Measurements from ENCODE around the gene NPHP4.
A peak's percentile ranks its signal among the peaks of the same experiment; 100 is the strongest.

The NPHP4 gene

DNA sequence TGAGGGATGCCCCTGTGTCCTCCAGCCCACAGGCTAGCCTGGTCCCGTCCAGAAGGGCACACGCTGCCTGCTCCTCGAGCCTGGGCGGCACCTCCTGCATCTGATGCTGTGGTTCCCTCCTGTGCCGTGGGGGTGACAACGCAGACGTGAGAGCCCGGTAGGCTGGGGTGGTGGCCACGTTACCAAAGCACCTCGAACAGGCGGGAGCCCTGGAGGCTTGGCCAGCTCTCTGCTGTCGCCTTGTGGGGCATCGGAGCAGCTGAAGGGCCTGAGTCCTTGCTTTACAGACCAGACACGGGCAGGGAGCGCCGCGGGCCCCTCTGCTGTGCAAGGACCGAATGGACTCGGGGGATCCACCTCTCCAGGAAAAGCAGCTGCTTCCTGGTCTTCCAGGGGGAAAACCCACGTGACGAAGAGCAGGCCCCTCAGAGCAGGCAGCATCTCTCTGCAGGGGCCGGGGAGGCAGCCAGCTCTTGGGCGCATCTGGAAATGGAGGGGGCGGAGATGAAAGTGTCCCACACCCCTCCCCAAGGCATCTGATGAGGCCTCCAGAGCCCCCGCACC lies 133.3 kb downstream of the NPHP4 start:
- no peak overlapping the region for H3K4me3 ChIP-seq (replicated peaks in 1 of 2; ENCODE audit: low read depth in 2 of 2, low read length in 2 of 2)
- no peak for DNase-seq (ENCODE audit: low read depth in 2 of 2)
- TF ChIP-seq, protein P1, sequence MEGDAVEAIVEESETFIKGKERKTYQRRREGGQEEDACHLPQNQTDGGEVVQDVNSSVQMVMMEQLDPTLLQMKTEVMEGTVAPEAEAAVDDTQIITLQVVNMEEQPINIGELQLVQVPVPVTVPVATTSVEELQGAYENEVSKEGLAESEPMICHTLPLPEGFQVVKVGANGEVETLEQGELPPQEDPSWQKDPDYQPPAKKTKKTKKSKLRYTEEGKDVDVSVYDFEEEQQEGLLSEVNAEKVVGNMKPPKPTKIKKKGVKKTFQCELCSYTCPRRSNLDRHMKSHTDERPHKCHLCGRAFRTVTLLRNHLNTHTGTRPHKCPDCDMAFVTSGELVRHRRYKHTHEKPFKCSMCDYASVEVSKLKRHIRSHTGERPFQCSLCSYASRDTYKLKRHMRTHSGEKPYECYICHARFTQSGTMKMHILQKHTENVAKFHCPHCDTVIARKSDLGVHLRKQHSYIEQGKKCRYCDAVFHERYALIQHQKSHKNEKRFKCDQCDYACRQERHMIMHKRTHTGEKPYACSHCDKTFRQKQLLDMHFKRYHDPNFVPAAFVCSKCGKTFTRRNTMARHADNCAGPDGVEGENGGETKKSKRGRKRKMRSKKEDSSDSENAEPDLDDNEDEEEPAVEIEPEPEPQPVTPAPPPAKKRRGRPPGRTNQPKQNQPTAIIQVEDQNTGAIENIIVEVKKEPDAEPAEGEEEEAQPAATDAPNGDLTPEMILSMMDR (IDR thresholded peaks at IDR 0.05; ENCODE audit: low read depth, low read length), result no peak

DNA sequence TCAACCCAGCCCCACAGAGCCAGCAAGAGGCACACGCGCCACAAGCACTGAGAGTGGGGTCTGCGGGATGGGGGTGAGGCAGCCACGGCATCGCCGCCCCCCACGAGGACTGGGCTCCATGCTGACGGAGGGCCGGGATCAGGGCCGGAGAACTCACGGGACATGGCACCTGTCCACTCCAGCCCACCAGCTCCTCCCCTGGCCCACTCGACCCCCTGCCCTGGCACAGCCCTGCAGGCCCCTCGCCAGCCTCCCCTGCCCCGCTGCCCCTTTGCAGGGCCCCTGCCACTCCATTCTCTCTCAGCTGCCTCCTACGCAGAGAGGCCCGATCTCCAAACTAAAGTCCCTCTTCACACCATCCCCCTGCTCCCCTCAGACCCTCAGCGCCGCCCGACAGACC lies 134.0 kb downstream of the NPHP4 start:
- TF ChIP-seq, protein P1 (IDR thresholded peaks at IDR 0.05; ENCODE audit: low read depth, low read length), result no peak
- no peak for DNase-seq (ENCODE audit: low read depth in 2 of 2)
- H3K4me3 ChIP-seq (replicated peaks in 1 of 2; ENCODE audit: low read depth in 2 of 2, low read length in 2 of 2), result no peak overlapping the region

DNA sequence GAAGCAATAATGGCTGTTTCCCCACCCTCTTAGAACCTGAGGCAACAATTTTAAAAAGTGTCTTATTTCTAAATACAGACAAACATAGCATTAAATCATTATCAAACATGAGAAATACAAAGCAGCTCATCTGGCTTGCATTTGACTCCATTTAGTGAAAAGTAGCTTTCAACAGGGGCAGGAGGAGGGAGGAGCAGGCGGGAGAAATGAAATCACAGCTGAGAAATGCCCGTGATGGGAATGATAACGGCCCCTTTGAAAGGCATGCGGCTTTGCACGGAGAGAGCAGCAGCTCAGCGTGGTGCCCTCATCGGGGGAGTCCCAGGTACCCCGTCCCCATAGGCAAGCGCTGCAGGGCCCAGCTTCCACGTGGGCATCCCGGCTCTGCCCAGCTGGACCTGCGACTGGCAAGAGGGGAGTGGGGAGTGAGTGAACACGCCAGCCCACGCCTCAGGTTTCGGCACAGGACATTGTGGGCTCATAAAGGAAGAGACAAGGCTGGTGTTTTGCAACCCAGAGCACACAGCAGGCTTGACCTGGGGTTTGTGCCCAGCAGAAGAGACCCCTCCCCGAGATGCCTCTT lies 134.6 kb downstream of the NPHP4 start:
- no peak overlapping the region for H3K4me3 ChIP-seq (replicated peaks in 1 of 2; ENCODE audit: low read depth in 2 of 2, low read length in 2 of 2)
- no peak for DNase-seq (ENCODE audit: low read depth in 2 of 2)
- TF ChIP-seq, protein P1 (IDR thresholded peaks at IDR 0.05; ENCODE audit: low read depth, low read length), result no peak

DNA sequence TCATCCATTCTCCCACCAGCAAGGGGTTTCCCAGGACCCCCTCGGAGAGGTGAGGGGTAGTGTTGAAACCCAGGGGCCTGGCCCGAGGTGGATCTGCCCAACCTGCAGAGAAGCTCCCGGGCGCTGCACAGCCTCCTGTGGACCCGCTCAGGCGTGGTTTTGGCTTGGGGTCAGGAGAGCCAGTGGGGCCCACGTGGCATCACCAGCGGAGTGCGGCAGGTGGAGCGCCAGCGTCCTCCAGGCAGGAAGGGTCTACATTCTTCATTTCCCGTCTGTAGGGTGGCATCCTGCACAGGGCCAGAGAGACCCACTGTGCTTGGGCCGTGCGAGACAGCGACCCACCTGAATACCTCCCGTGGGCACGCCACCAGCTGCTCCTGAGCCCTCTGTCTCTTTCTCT lies 135.2 kb downstream of the NPHP4 start:
- TF ChIP-seq, protein P1 (IDR thresholded peaks at IDR 0.05; ENCODE audit: low read depth, low read length), result no peak
- H3K4me3 ChIP-seq (replicated peaks in 1 of 2; ENCODE audit: low read depth in 2 of 2, low read length in 2 of 2), result no peak overlapping the region
- no peak for DNase-seq (ENCODE audit: low read depth in 2 of 2)

DNA sequence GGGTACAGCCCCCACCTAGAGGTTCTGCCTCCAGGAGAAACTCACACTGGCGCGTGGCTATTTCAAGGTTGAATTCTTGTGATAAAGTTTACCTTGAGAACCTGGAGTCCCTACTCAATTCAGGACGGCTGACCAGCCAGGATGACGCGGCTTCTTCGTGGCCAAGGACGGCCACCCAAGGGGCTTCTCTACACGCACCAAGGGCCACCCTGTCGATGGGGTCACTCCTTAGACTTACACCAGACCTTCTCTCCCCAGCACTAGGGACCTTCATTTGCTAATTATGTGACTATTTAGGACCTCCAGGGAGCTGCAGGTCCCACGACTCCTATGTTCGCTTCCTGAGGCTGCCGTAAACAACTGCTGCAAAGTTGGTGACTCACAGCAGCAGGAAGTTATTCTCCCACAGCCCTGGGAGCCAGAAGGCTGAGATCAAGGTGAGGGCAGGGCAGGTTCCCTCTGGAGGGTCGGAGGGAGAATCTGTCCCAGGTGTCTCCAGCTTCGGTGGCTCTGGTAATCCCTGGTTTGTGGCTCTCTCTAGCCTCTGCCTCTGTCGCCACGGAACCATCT lies 135.9 kb downstream of the NPHP4 start:
- peak; percentile 5 to 67 for DNase-seq (ENCODE audit: low read depth in 2 of 2)
- TF ChIP-seq, protein P1 (IDR thresholded peaks at IDR 0.05; ENCODE audit: low read depth, low read length), result no peak
- H3K4me3 ChIP-seq (replicated peaks in 1 of 2; ENCODE audit: low read depth in 2 of 2, low read length in 2 of 2), result no peak overlapping the region

GRCh38 chr1:5855196-5855897 lies 136.9 kb downstream of the NPHP4 start:
- TF ChIP-seq, protein P1 (IDR thresholded peaks at IDR 0.05; ENCODE audit: low read depth, low read length), result no peak
- no peak for DNase-seq (ENCODE audit: low read depth in 2 of 2)
- H3K4me3 ChIP-seq (replicated peaks in 1 of 2; ENCODE audit: low read depth in 2 of 2, low read length in 2 of 2), result no peak overlapping the region
